ENCODE results near the gene RHOG. TPM values are rescaled to one million over a fixed set of nuclear protein-coding genes. Genes with fewer than 3 reads are reported as not detected.

RHOG gene
- total RNA-seq, 1 experiment from 2014 or later: 26.4 TPM

GRCh38 chr11:3845246-3845645, 4.5 kb upstream of the RHOG start:
- Histone ChIP-seq H4K20me1 (ENCODE audit: control insufficient read depth, insufficient read depth, insufficient read length) (no peaks in the 10 kb centered on the region), H2AFZ (ENCODE audit: low read length) (no peak overlapping the region), H2BK5ac (ENCODE audit: insufficient read length, low read length) (no peak overlapping the region), H2AK5ac (ENCODE audit: insufficient read length, low read length) (no peak overlapping the region), H3T11ph (ENCODE audit: low read length) (no peak overlapping the region), H3K4me2 (ENCODE audit: insufficient read depth, insufficient read length, low read length) (no peak overlapping the region), H3K79me2 (ENCODE audit: insufficient read depth, low read length) (no peaks in the 10 kb centered on the region), H3K56ac (ENCODE audit: insufficient read length, low read depth, low read length) (no peak overlapping the region), H3K14ac (ENCODE audit: insufficient read depth, low read length) (no peak overlapping the region), H2BK20ac (ENCODE audit: low read depth, low read length, poor library complexity, severe bottlenecking) (no peak overlapping the region), H3K79me1 (ENCODE audit: insufficient read depth, low read depth, low read length, poor library complexity, severe bottlenecking) (no peaks in the 10 kb centered on the region), H3K27me3 (ENCODE audit: insufficient read depth, low read length) (no peaks in the 10 kb centered on the region; the same call in 1 of the 2 replicates), H3K4me1 (ENCODE audit: insufficient read depth, low read length) (no peaks in the 10 kb centered on the region), H3K27ac (ENCODE audit: insufficient read length, low read depth, low read length) (no peak overlapping the region), H4K8ac (replicated peaks; ENCODE audit: insufficient read length, low read depth, low read length) (no peak overlapping the region), H4K91ac (ENCODE audit: insufficient read length, low read depth, low read length) (no peak overlapping the region), H2BK120ac (ENCODE audit: low read depth, low read length, poor library complexity, severe bottlenecking) (no peak overlapping the region), H3K23ac (ENCODE audit: insufficient read length, low read depth, low read length) (no peak overlapping the region), H3K9me3 (ENCODE audit: control insufficient read depth, low read depth, low read length) (no peaks in the 10 kb centered on the region), H3K18ac (ENCODE audit: insufficient read length, low read depth, low read length) (no peak overlapping the region), H2BK15ac (ENCODE audit: low read depth, low read length) (no peak overlapping the region), H3K4ac (ENCODE audit: low read depth, low read length) (no peak overlapping the region), H4K5ac (ENCODE audit: insufficient read length, low read depth, low read length) (no peak overlapping the region), H2BK12ac (ENCODE audit: insufficient read length, low read depth, low read length) (no peak overlapping the region), H3K23me2 (ENCODE audit: insufficient read length, low read depth, low read length, poor library complexity, severe bottlenecking) (peaks cover 6% of the 10 kb centered on the region), H3K9ac (ENCODE audit: extremely low read depth, insufficient read length, low read length) (no peak overlapping the region)
- Mint-ChIP-seq H3K9me3 (no peaks in the 10 kb centered on the region; a peak in 1 of 5 replicates), H3K36me3 (ENCODE audit: insufficient read depth in 1 of 3, low read depth in 3 of 3) (no peaks in the 10 kb centered on the region), H3K4me1 (peaks cover 2 to 3% of the 10 kb centered on the region in 2 experiments; a peak in 2 of 4 replicates), H3K27me3 (ENCODE audit: low read depth) (peaks cover 19% of the 10 kb centered on the region), H3K4me3 (no peak overlapping the region), H3K27ac (no peak overlapping the region)
- WGBS (ENCODE audit: extremely low coverage, insufficient read length, low lambda C conversion rate): no CpG with 5 or more reads among the region's 1 CpG
- DNase-seq: no peak
- no peak for TF ChIP-seq CTCF (conservative IDR thresholded peaks at IDR 0.05)

All from H9 (cell line).